Fibroblast of lung (primary cell): ENCODE results near the gene SVIP.

Experiments
- CTCF ChIP-seq, 2 donors: IDR thresholded peaks in 1 of 2; conservative IDR thresholded peaks in 1 of 2; 1 replicate in 1 of 2; 2 replicates in 1 of 2; pipeline ENCODE4 v1.5.1; 2011 to 2012; ENCODE audit warnings: low read length in 2 of 2, control low read depth in 1 of 2, inconsistent platforms in 1 of 2, low read depth in 1 of 2, mild to moderate bottlenecking in 1 of 2
- EZH2 ChIP-seq: IDR thresholded peaks from 2 replicates; pipeline ENCODE4 v1.5.1; 2012; ENCODE audit warnings: low read length, control low read depth, mild to moderate bottlenecking; ENCODE audit errors: missing control alignments

- no peak for TF ChIP-seq EZH2
- no peak for TF ChIP-seq CTCF (conservative IDR thresholded peaks at IDR 0.05 in 1 of 2, IDR thresholded peaks at IDR 0.05 in 1 of 2; ENCODE audit: low read depth in 1 of 2, low read length in 2 of 2)
Measured at GRCh38 chr11:22851477-22851876, 21.9 kb upstream of the SVIP start.
